ENCODE data around the gene NDOR1. TPM values are rescaled to one million over a fixed set of nuclear protein-coding genes. Genes with fewer than 3 reads are reported as not detected.

NDOR1 gene
- total RNA-seq, 1 donor from 2014 or later, result 22.5 TPM

GRCh38 chr9:137188490-137189296, 16.8 kb upstream of the NDOR1 start, which contains the start of the genes ANAPC2 and SSNA1:
TSS of gene ANAPC2 (minus strand) at chr9:137188560. CDS start at chr9:137188532, 28 bp downstream.
TSS of gene SSNA1 (plus strand) at chr9:137188676. CDS start at chr9:137188727, 51 bp downstream.
- Mint-ChIP-seq H3K27me3 (ENCODE audit: unreplicated experiment) (peaks cover 9% of the 10 kb centered on the region), H3K4me3 (ENCODE audit: unreplicated experiment) (peak within 1 kb of the TSS; percentile 96), H3K36me3 (ENCODE audit: low read depth, unreplicated experiment) (peaks cover 7% of the 10 kb centered on the region), H3K27ac (ENCODE audit: unreplicated experiment) (peak within 1 kb of the TSS; percentile 57), H3K9me3 (ENCODE audit: unreplicated experiment) (no peaks in the 10 kb centered on the region), H3K4me1 (ENCODE audit: unreplicated experiment) (peaks cover 11% of the 10 kb centered on the region)
- DNase-seq (ENCODE audit: low spot score), result peak; percentile 95
- no peak for TF ChIP-seq CTCF (IDR thresholded peaks at IDR 0.05; ENCODE audit: unreplicated experiment)

- Mint-ChIP-seq H3K4me3 (ENCODE audit: unreplicated experiment) (peak overlapping the region; percentile 96), H3K27ac (ENCODE audit: unreplicated experiment) (peak overlapping the region; percentile 57), H3K9me3 (ENCODE audit: unreplicated experiment) (no peaks in the 10 kb centered on the region), H3K4me1 (ENCODE audit: unreplicated experiment) (peaks cover 11% of the 10 kb centered on the region), H3K36me3 (ENCODE audit: low read depth, unreplicated experiment) (peaks cover under 1% of the 10 kb centered on the region), H3K27me3 (ENCODE audit: unreplicated experiment) (peaks cover 9% of the 10 kb centered on the region)
- DNase-seq (ENCODE audit: low spot score), result no peak
- TF ChIP-seq CTCF (IDR thresholded peaks at IDR 0.05; ENCODE audit: unreplicated experiment), result no peak
Observed at GRCh38 chr9:137189297-137190295, 15.9 kb upstream of the NDOR1 start.

- Mint-ChIP-seq H3K4me3 (ENCODE audit: unreplicated experiment) (no peak overlapping the region), H3K27ac (ENCODE audit: unreplicated experiment) (no peak overlapping the region), H3K36me3 (ENCODE audit: low read depth, unreplicated experiment) (no peaks in the 10 kb centered on the region), H3K4me1 (ENCODE audit: unreplicated experiment) (peaks cover 11% of the 10 kb centered on the region), H3K9me3 (ENCODE audit: unreplicated experiment) (no peaks in the 10 kb centered on the region), H3K27me3 (ENCODE audit: unreplicated experiment) (peaks cover 8% of the 10 kb centered on the region)
- DNase-seq (ENCODE audit: low spot score), result no peak
- TF ChIP-seq CTCF (IDR thresholded peaks at IDR 0.05; ENCODE audit: unreplicated experiment), result no peak
Observed at GRCh38 chr9:137190315-137190856, 15.1 kb upstream of the NDOR1 start.

- Mint-ChIP-seq H3K36me3 (ENCODE audit: low read depth, unreplicated experiment) (no peaks in the 10 kb centered on the region), H3K9me3 (ENCODE audit: unreplicated experiment) (no peaks in the 10 kb centered on the region), H3K27me3 (ENCODE audit: unreplicated experiment) (peaks cover 7% of the 10 kb centered on the region), H3K4me3 (ENCODE audit: unreplicated experiment) (no peak overlapping the region), H3K4me1 (ENCODE audit: unreplicated experiment) (peaks cover 11% of the 10 kb centered on the region), H3K27ac (ENCODE audit: unreplicated experiment) (no peak overlapping the region)
- DNase-seq (ENCODE audit: low spot score), result no peak
- TF ChIP-seq CTCF (IDR thresholded peaks at IDR 0.05; ENCODE audit: unreplicated experiment), result no peak
Observed at GRCh38 chr9:137191245-137191644, 14.3 kb upstream of the NDOR1 start.

Measured in endothelial cell (in vitro differentiated cells).